HG03571 (cell line): ENCODE measurements around the gene RABGAP1L.

Source experiments
- ATAC-seq: cut with Tn5 transposase; IDR thresholded peaks from one replicate; pipeline ENCODE4 v1.9.1; 2021; ENCODE audit not compliant: unreplicated experiment

The RABGAP1L gene

GRCh38 chr1:174975764-174976163, 816.4 kb downstream of the RABGAP1L start:
- ATAC-seq: no peak

GRCh38 chr1:174976436-174977108, 817.3 kb downstream of the RABGAP1L start:
- no peak for ATAC-seq

- ATAC-seq: no peak
These were observed 823.8 kb downstream of the RABGAP1L start for GRCh38 chr1:174982971-174983689.

GRCh38 chr1:174984952-174985351, 825.6 kb downstream of the RABGAP1L start:
- no peak for ATAC-seq

GRCh38 chr1:174988539-174988938, 829.2 kb downstream of the RABGAP1L start:
- ATAC-seq: no peak

- no peak for ATAC-seq
These were observed 829.7 kb downstream of the RABGAP1L start for GRCh38 chr1:174988986-174989385.

- ATAC-seq: no peak
These were observed 830.4 kb downstream of the RABGAP1L start for GRCh38 chr1:174989536-174990220.

GRCh38 chr1:174990382-174990999, 831.2 kb downstream of the RABGAP1L start:
- no peak for ATAC-seq

- no peak for ATAC-seq
These were observed 832.2 kb downstream of the RABGAP1L start for GRCh38 chr1:174991473-174991872.

GRCh38 chr1:174995121-174995520, 835.8 kb downstream of the RABGAP1L start:
- ATAC-seq: no peak

GRCh38 chr1:174995916-174996315, 836.6 kb downstream of the RABGAP1L start:
- no peak for ATAC-seq

GRCh38 chr1:174996476-174996875, 837.2 kb downstream of the RABGAP1L start:
- no peak for ATAC-seq

- ATAC-seq: no peak
These were observed 837.7 kb downstream of the RABGAP1L start for GRCh38 chr1:174997041-174997440.

GRCh38 chr1:174998569-174999215, 839.4 kb downstream of the RABGAP1L start:
- peak; percentile 15 for ATAC-seq

GRCh38 chr1:174999216-174999935, 840.1 kb downstream of the RABGAP1L start:
- peak; percentile 75 for ATAC-seq

GRCh38 chr1:174999936-175000696, 840.8 kb downstream of the RABGAP1L start, which contains the start of gene CACYBP:
Gene CACYBP, plus strand, starts transcription at chr1:174999947. Its CDS starts 234 bp downstream, at chr1:175000181.
- ATAC-seq: peak; percentile 3

- no peak for ATAC-seq
These were observed 841.4 kb downstream of the RABGAP1L start for GRCh38 chr1:175000697-175001187.

GRCh38 chr1:175002910-175003517, 843.7 kb downstream of the RABGAP1L start:
- no peak for ATAC-seq

- no peak for ATAC-seq
These were observed 844.2 kb downstream of the RABGAP1L start for GRCh38 chr1:175003521-175003920.
